Inflammatory macrophage (primary cell): ENCODE data around the gene CARD8.
A peak's percentile ranks its signal among the peaks of the same experiment; 100 is the strongest.

Experiments
- DNase-seq, 2 donors: peaks; one replicate each; pipeline ENCODE4 v3.0.0-alpha.2; 2020 to 2022

CARD8 gene

GRCh38 chr19:48203794-48204628 lies 51.7 kb downstream of the CARD8 start:
- peak; percentile 92 to 93 for DNase-seq

- DNase-seq, result no peak
Measured at GRCh38 chr19:48203222-48203793, 52.4 kb downstream of the CARD8 start.

GRCh38 chr19:48196933-48197665 lies 58.6 kb downstream of the CARD8 start:
- no peak for DNase-seq

- DNase-seq, result no peak
Measured at GRCh38 chr19:48196321-48196763, 59.4 kb downstream of the CARD8 start.

- DNase-seq, result no peak
Measured at GRCh38 chr19:48194844-48195830, 60.6 kb downstream of the CARD8 start.

- no peak for DNase-seq
Measured at GRCh38 chr19:48194041-48194843, 61.5 kb downstream of the CARD8 start.

- DNase-seq, result no peak
Measured at GRCh38 chr19:48192750-48193149, 63.0 kb downstream of the CARD8 start.

- no peak for DNase-seq
Measured at GRCh38 chr19:48190885-48191284, 64.8 kb downstream of the CARD8 start.

GRCh38 chr19:48190288-48190884 lies 65.3 kb downstream of the CARD8 start:
- peak in 1 of 2 donors; percentile 21 for DNase-seq

- no peak for DNase-seq
Measured at GRCh38 chr19:48186541-48186991, 69.1 kb downstream of the CARD8 start.

GRCh38 chr19:48186015-48186414 lies 69.7 kb downstream of the CARD8 start:
- DNase-seq, result no peak

- no peak for DNase-seq
Measured at GRCh38 chr19:48183356-48183755, 72.4 kb downstream of the CARD8 start.

- no peak for DNase-seq
Measured at GRCh38 chr19:48182434-48182833, 73.3 kb downstream of the CARD8 start.

- DNase-seq, result no peak
Measured at GRCh38 chr19:48181505-48181904, 74.2 kb downstream of the CARD8 start.

GRCh38 chr19:48176226-48176625 lies 79.5 kb downstream of the CARD8 start:
- no peak for DNase-seq

GRCh38 chr19:48175578-48175977 lies 80.1 kb downstream of the CARD8 start:
- DNase-seq, result no peak

- DNase-seq, result no peak
Measured at GRCh38 chr19:48174445-48175030, 81.2 kb downstream of the CARD8 start.

- DNase-seq, result no peak
Measured at GRCh38 chr19:48171710-48172109, 84.0 kb downstream of the CARD8 start.

GRCh38 chr19:48170817-48171347 lies 84.8 kb downstream of the CARD8 start:
- DNase-seq, result no peak
